ENCODE data around the gene NR1D1. TPM values are rescaled to one million over a fixed set of nuclear protein-coding genes. Genes with fewer than 3 reads are reported as not detected.
A peak's percentile ranks its signal among the peaks of the same experiment; 100 is the strongest.

NR1D1 gene
- total RNA-seq, 2 donors from 2014 or later = 10.3 to 29.1 TPM

- H3K36me3 ChIP-seq = peaks cover 32% of the 10 kb centered on the region
- no peaks in the 10 kb centered on the region for H3K9me3 ChIP-seq
- H3K27me3 ChIP-seq (replicated peaks; ENCODE audit: insufficient read depth) = no peaks in the 10 kb centered on the region
- H3K27ac ChIP-seq = peak overlapping the region; percentile 95 to 100
- H3K4me3 ChIP-seq = no peak overlapping the region
- ATAC-seq (ENCODE audit: insufficient number of reproducible peaks, low FRiP score, low read depth) = no peak
- TF ChIP-seq CTCF (IDR thresholded peaks at IDR 0.05) = no peak
- DNase-seq (ENCODE audit: low spot score) = no peak
- H3K4me1 ChIP-seq (ENCODE audit: control insufficient read depth in 1 of 2, low read depth in 2 of 2) = peaks cover 55 to 88% of the 10 kb centered on the region in 2 donors
Observed at GRCh38 chr17:40094874-40095273, 5.5 kb downstream of the NR1D1 start.

GRCh38 chr17:40093580-40094201 lies 6.7 kb downstream of the NR1D1 start:
- H3K27me3 ChIP-seq (replicated peaks; ENCODE audit: insufficient read depth) = no peaks in the 10 kb centered on the region
- no peak overlapping the region for H3K4me3 ChIP-seq
- peaks cover 39% of the 10 kb centered on the region for H3K36me3 ChIP-seq
- H3K4me1 ChIP-seq (ENCODE audit: control insufficient read depth in 1 of 2, low read depth in 2 of 2) = peaks cover 54 to 94% of the 10 kb centered on the region in 2 donors
- peak; percentile 23 for ATAC-seq (ENCODE audit: insufficient number of reproducible peaks, low FRiP score, low read depth)
- DNase-seq (ENCODE audit: low spot score) = no peak
- H3K27ac ChIP-seq = peak overlapping the region; percentile 95 to 100
- TF ChIP-seq CTCF (IDR thresholded peaks at IDR 0.05) = no peak
- H3K9me3 ChIP-seq = no peaks in the 10 kb centered on the region

- ATAC-seq (ENCODE audit: insufficient number of reproducible peaks, low FRiP score, low read depth) (no peak), DNase-seq (ENCODE audit: low spot score) (no peak)
- Histone ChIP-seq H3K36me3 (peaks cover 42% of the 10 kb centered on the region), H3K27ac (peak overlapping the region; percentile 95 to 100), H3K27me3 (replicated peaks; ENCODE audit: insufficient read depth) (no peaks in the 10 kb centered on the region), H3K9me3 (no peaks in the 10 kb centered on the region), H3K4me3 (no peak overlapping the region), H3K4me1 (ENCODE audit: control insufficient read depth in 1 of 2, low read depth in 2 of 2) (peaks cover 48 to 88% of the 10 kb centered on the region in 2 donors)
- no peak for TF ChIP-seq CTCF (IDR thresholded peaks at IDR 0.05)
Observed at GRCh38 chr17:40093005-40093579, 7.3 kb downstream of the NR1D1 start.

GRCh38 chr17:40092581-40092980 lies 7.8 kb downstream of the NR1D1 start:
- Histone ChIP-seq H3K27ac (peak overlapping the region; percentile 95 to 100), H3K36me3 (peaks cover 48% of the 10 kb centered on the region), H3K27me3 (replicated peaks; ENCODE audit: insufficient read depth) (no peaks in the 10 kb centered on the region), H3K4me1 (ENCODE audit: control insufficient read depth in 1 of 2, low read depth in 2 of 2) (peaks cover 43 to 83% of the 10 kb centered on the region in 2 donors), H3K4me3 (no peak overlapping the region), H3K9me3 (no peaks in the 10 kb centered on the region)
- no peak for DNase-seq (ENCODE audit: low spot score)
- ATAC-seq (ENCODE audit: insufficient number of reproducible peaks, low FRiP score, low read depth) = no peak
- TF ChIP-seq CTCF (IDR thresholded peaks at IDR 0.05) = no peak

GRCh38 chr17:40091691-40092397 lies 8.5 kb downstream of the NR1D1 start:
- no peak for TF ChIP-seq CTCF (IDR thresholded peaks at IDR 0.05)
- DNase-seq (ENCODE audit: low spot score) (no peak), ATAC-seq (ENCODE audit: insufficient number of reproducible peaks, low FRiP score, low read depth) (no peak)
- Histone ChIP-seq H3K4me1 (ENCODE audit: control insufficient read depth in 1 of 2, low read depth in 2 of 2) (peaks cover 36 to 75% of the 10 kb centered on the region in 2 donors), H3K9me3 (no peaks in the 10 kb centered on the region), H3K27me3 (replicated peaks; ENCODE audit: insufficient read depth) (no peaks in the 10 kb centered on the region), H3K36me3 (peaks cover 52% of the 10 kb centered on the region), H3K27ac (peak overlapping the region; percentile 95 to 100), H3K4me3 (no peak overlapping the region)

All from thoracic aorta (tissue), 2 donors.